GM18511 (cell line): ENCODE measurements around the gene SOX5.

Source experiments
- ATAC-seq: cut with Tn5 transposase; IDR thresholded peaks from one replicate; pipeline ENCODE4 v1.9.1; 2021; ENCODE audit warnings: mild to moderate bottlenecking, moderate library complexity; ENCODE audit not compliant: unreplicated experiment

The SOX5 gene

GRCh38 chr12:23699031-23699430, 250.4 kb downstream of the SOX5 start:
- no peak for ATAC-seq

- no peak for ATAC-seq
Measured at GRCh38 chr12:23694920-23695319, 254.6 kb downstream of the SOX5 start.

GRCh38 chr12:23694307-23694706, 255.2 kb downstream of the SOX5 start:
- no peak for ATAC-seq

- ATAC-seq: no peak
Measured at GRCh38 chr12:23687947-23688346, 261.5 kb downstream of the SOX5 start.

- no peak for ATAC-seq
Measured at GRCh38 chr12:23686095-23686494, 263.4 kb downstream of the SOX5 start.

GRCh38 chr12:23684121-23684520, 265.3 kb downstream of the SOX5 start:
- no peak for ATAC-seq

GRCh38 chr12:23681237-23681636, 268.2 kb downstream of the SOX5 start:
- no peak for ATAC-seq

- ATAC-seq: no peak
Measured at GRCh38 chr12:23674064-23674463, 275.4 kb downstream of the SOX5 start.

GRCh38 chr12:23671881-23672280, 277.6 kb downstream of the SOX5 start:
- ATAC-seq: no peak

GRCh38 chr12:23670684-23671083, 278.8 kb downstream of the SOX5 start:
- no peak for ATAC-seq

- no peak for ATAC-seq
Measured at GRCh38 chr12:23669691-23670090, 279.8 kb downstream of the SOX5 start.

- ATAC-seq: no peak
Measured at GRCh38 chr12:23666866-23667265, 282.6 kb downstream of the SOX5 start.

- ATAC-seq: no peak
Measured at GRCh38 chr12:23662966-23663365, 286.5 kb downstream of the SOX5 start.

GRCh38 chr12:23659131-23659530, 290.3 kb downstream of the SOX5 start:
- no peak for ATAC-seq

- no peak for ATAC-seq
Measured at GRCh38 chr12:23657598-23657997, 291.9 kb downstream of the SOX5 start.

GRCh38 chr12:23655884-23656283, 293.6 kb downstream of the SOX5 start:
- ATAC-seq: no peak

- no peak for ATAC-seq
Measured at GRCh38 chr12:23655112-23655511, 294.4 kb downstream of the SOX5 start.

GRCh38 chr12:23648546-23648945, 300.9 kb downstream of the SOX5 start:
- no peak for ATAC-seq

- no peak for ATAC-seq
Measured at GRCh38 chr12:23640754-23641153, 308.7 kb downstream of the SOX5 start.

- no peak for ATAC-seq
Measured at GRCh38 chr12:23634344-23634743, 315.1 kb downstream of the SOX5 start.

GRCh38 chr12:23631786-23632377, 317.6 kb downstream of the SOX5 start:
- ATAC-seq: no peak

- ATAC-seq: no peak
Measured at GRCh38 chr12:23630524-23630923, 318.9 kb downstream of the SOX5 start.

- ATAC-seq: no peak
Measured at GRCh38 chr12:23628806-23629205, 320.7 kb downstream of the SOX5 start.
